HFFc6 (cell line): Measurements from ENCODE around the gene FAM83G. TPM values are rescaled to one million over a fixed set of nuclear protein-coding genes. Genes with fewer than 3 reads are reported as not detected.

Experiments
- DNase-seq: peaks from one replicate; pipeline ENCODE4 v3.0.0-alpha.2; 2018
- H3K27ac Mint-ChIP-seq: 2 replicates; pipeline ENCODE4 v1.8.0; 2020; ENCODE audit warnings: mild to moderate bottlenecking, mixed read lengths
- H3K27me3 Mint-ChIP-seq: 2 replicates; pipeline ENCODE4 v1.8.0; 2021; ENCODE audit warnings: mild to moderate bottlenecking, moderate library complexity, mixed read lengths; ENCODE audit not compliant: insufficient read depth
- H3K36me3 Mint-ChIP-seq: 2 replicates; pipeline ENCODE4 v1.8.0; 2021; ENCODE audit warnings: low read depth, mixed read lengths
- H3K4me1 Mint-ChIP-seq: 2 replicates; pipeline ENCODE4 v1.8.0; 2020; ENCODE audit warnings: low read depth, mixed read lengths
- H3K4me3 Mint-ChIP-seq: 2 replicates; pipeline ENCODE4 v1.8.0; 2020; ENCODE audit warnings: mild to moderate bottlenecking, moderate library complexity, mixed read lengths
- H3K9me3 Mint-ChIP-seq: 2 replicates; pipeline ENCODE4 v1.8.0; 2020; ENCODE audit warnings: mild to moderate bottlenecking, mixed read lengths
- CTCF ChIP-seq: fragments of 200-600 bp; sonication (generic); IDR thresholded peaks from 2 replicates; pipeline ENCODE4 v1.5.0; 2021; ENCODE audit warnings: antibody characterized with exemption, mild to moderate bottlenecking
- total RNA-seq, 6 experiments: library from RNA; stranded (reverse); fragmentation: NEBNext Ultra II Directional; extraction: Animal tissue kit (Norgen Biotek cat#: 25700); gene quantifications; 2 replicates in 1 of 6; 3 replicates in 5 of 6; pipeline ENCODE4 v1.2.3, GENCODE V29; 2021

The FAM83G gene
- total RNA-seq, 6 experiments from 2014 or later = 21.0 to 24.0 (median 21.7) TPM

GRCh38 chr17:18976201-18976600, 28.4 kb downstream of the FAM83G start:
- DNase-seq = no peak
- H3K36me3 Mint-ChIP-seq = peaks cover 13% of the 10 kb centered on the region; the same call in 1 of the 2 replicates
- H3K27me3 Mint-ChIP-seq = no peaks in the 10 kb centered on the region
- peaks cover 16% of the 10 kb centered on the region for H3K4me1 Mint-ChIP-seq
- H3K27ac Mint-ChIP-seq = no peak overlapping the region
- no peaks in the 10 kb centered on the region for H3K9me3 Mint-ChIP-seq
- H3K4me3 Mint-ChIP-seq = no peak overlapping the region
- TF ChIP-seq CTCF = no peak

- peaks cover 10% of the 10 kb centered on the region for H3K4me1 Mint-ChIP-seq
- no peak overlapping the region for H3K4me3 Mint-ChIP-seq
- H3K9me3 Mint-ChIP-seq = no peaks in the 10 kb centered on the region
- H3K27me3 Mint-ChIP-seq = no peaks in the 10 kb centered on the region
- no peak for TF ChIP-seq CTCF
- peaks cover 11% of the 10 kb centered on the region; the same call in 1 of the 2 replicates for H3K36me3 Mint-ChIP-seq
- H3K27ac Mint-ChIP-seq = no peak overlapping the region
- no peak for DNase-seq
Observed at GRCh38 chr17:18975597-18975996, 29.0 kb downstream of the FAM83G start.

DNA sequence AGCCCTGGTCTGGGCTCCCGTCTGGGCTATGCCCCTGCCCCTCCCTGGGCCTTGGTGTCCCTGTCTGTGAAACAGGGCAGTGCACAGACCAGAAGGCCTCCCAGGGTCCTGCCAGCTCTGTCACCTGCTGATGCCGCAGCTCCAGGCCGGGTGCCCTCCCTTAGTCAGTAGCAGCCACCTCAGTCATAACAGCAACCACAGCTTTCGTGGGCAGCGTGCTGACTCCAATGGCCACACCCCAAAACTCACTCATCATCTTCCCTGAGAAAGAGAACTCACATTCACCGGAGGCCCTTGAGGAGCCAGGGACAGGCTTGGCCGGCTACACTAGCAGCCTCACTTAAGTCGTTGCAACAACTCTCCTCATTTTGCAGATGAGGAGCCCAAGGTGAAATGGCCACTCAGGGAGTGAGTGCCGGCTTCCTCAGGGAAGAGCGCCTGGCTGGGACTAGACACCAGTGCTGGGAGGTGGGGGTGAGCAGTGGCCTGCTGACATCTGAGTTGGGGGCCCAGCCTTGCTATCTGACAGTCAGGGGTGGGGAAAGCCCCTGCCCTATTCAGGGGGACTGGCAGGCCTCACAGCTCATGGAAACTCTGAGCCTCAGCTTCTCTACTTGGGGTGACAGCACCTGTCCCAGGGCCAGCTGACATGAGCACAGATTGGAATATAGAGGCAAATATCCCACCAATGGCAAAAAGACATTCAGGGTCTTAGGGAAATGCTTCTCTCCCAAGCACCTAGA, 30.0 kb downstream of the FAM83G start:
- Mint-ChIP-seq H3K4me3 (no peak overlapping the region), H3K4me1 (peaks cover 13% of the 10 kb centered on the region), H3K27me3 (no peaks in the 10 kb centered on the region; the same call in 1 of the 2 replicates), H3K9me3 (no peaks in the 10 kb centered on the region), H3K27ac (peak overlapping the region; percentile 52), H3K36me3 (peaks cover 18% of the 10 kb centered on the region; the same call in 1 of the 2 replicates)
- peak; percentile 20 for DNase-seq
- TF ChIP-seq CTCF = no peak

DNA sequence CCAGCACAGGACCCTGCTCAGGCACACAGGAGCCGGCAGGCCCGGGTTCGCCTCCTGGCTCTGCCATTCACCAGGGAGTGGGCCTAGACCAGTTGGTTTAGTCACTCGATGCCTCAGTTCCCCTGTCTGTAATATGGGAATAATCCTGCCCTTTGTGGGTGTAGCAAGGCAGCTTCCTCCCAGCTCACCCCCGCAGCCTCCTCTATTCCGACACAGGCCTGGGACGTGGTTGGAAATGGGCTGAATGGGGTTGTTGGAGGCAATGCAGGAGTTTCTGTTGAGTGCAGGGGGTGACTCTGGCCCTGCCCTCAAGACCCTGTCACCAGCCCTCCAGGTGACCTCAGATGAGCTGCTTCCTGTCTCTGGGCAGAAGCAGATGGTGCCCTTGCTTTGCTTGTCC, 32.8 kb downstream of the FAM83G start:
- Mint-ChIP-seq H3K27me3 (peaks cover 4% of the 10 kb centered on the region), H3K4me1 (peaks cover 16% of the 10 kb centered on the region), H3K4me3 (no peak overlapping the region), H3K27ac (no peak overlapping the region), H3K9me3 (no peaks in the 10 kb centered on the region), H3K36me3 (peaks cover 16% of the 10 kb centered on the region; the same call in 1 of the 2 replicates)
- DNase-seq = no peak
- no peak for TF ChIP-seq CTCF

- no peaks in the 10 kb centered on the region for H3K9me3 Mint-ChIP-seq
- peaks cover 4% of the 10 kb centered on the region for H3K27me3 Mint-ChIP-seq
- H3K36me3 Mint-ChIP-seq = peaks cover 9% of the 10 kb centered on the region; the same call in 1 of the 2 replicates
- DNase-seq = no peak
- peaks cover 16% of the 10 kb centered on the region for H3K4me1 Mint-ChIP-seq
- H3K27ac Mint-ChIP-seq = 0 out of 2 replicates have a peak overlapping the region, but pooled peaks have one; percentile 25
- H3K4me3 Mint-ChIP-seq = no peak overlapping the region
- TF ChIP-seq CTCF = peak; percentile 40
Observed at GRCh38 chr17:18970582-18971480, 33.7 kb downstream of the FAM83G start.
